Adrenal gland (tissue), 12 donors: ENCODE data around the gene ARMH1. TPM values are rescaled to one million over a fixed set of nuclear protein-coding genes. Genes with fewer than 3 reads are reported as not detected.
"Not testable (repeated sequence)": the region's sequence is repeated elsewhere in the genome, so short reads cannot be mapped to it uniquely, and the experiment has no call there.

ENCODE experiments used
- DNase-seq, 7 donors: peaks; one replicate each; pipeline ENCODE4 v3.0.0-alpha.2; 2019 to 2020
- H3K27ac ChIP-seq, 5 donors: fragments of 200-600 bp; sonication (generic) in 4 of 5; 1 replicate in 3 of 5; 2 replicates in 2 of 5; pipeline versions ENCODE4 v1.5.1 to v1.8.0; 2016 to 2020; ENCODE audit warnings: mild to moderate bottlenecking in 1 of 5
- H3K27me3 ChIP-seq: fragments of 200-600 bp; 2 replicates; pipeline ENCODE4 v1.8.0; 2021
- H3K36me3 ChIP-seq, 2 donors: fragments of 200-600 bp; replicated peaks in 1 of 2; 1 replicate in 1 of 2; 2 replicates in 1 of 2; pipeline versions ENCODE4 v1.5.1 to v1.8.0; 2018 to 2022
- H3K4me1 ChIP-seq, 2 donors: fragments of 200-600 bp; replicated peaks in 1 of 2; 1 replicate in 1 of 2; 2 replicates in 1 of 2; pipeline versions ENCODE4 v1.5.1 to v1.8.0; 2018 to 2021
- H3K4me3 ChIP-seq, 4 donors: fragments of 200-600 bp; sonication (generic) in 3 of 4; one replicate each; pipeline ENCODE4 v1.5.1; 2016 to 2018
- H3K9me3 ChIP-seq, 3 donors: fragments of 200-600 bp; sonication (generic) in 1 of 3; replicated peaks in 1 of 3; 1 replicate in 2 of 3; 2 replicates in 1 of 3; pipeline versions ENCODE4 v1.5.1 to v1.8.0; 2016 to 2021
- CTCF ChIP-seq, 6 experiments: fragments of 450-650 bp in 4 of 6; fragments of 200-600 bp in 2 of 6; sonication (generic) in 1 of 6; IDR thresholded peaks; 1 replicate in 5 of 6; 2 replicates in 1 of 6; pipeline versions ENCODE4 v1.5.1 to v1.8.0; 2016 to 2021; ENCODE audit warnings: antibody characterized with exemption in 6 of 6, mild to moderate bottlenecking in 2 of 6, moderate library complexity in 1 of 6
- POLR2A ChIP-seq, 2 donors: fragments of 450-650 bp; IDR thresholded peaks; one replicate each; pipeline ENCODE4 v1.6.1; 2017; ENCODE audit warnings: antibody characterized with exemption in 2 of 2, mild to moderate bottlenecking in 2 of 2, moderate library complexity in 1 of 2
- WGBS, 4 donors: extraction: QIAGEN DNeasy Blood & Tissue Kit in 2 of 4; methylation state at CpG; one replicate each; pipeline versions ENCODE4 v1.1.5 to v1.1.7; 2013 to 2017; 5-methylcytosine and 5-hydroxymethylcytosine counted together
- intact Hi-C, 2 donors: fragments of 100-400 bp; cut with DNase I; formaldehyde crosslinking; loops; one replicate each; pipeline versions ENCODE4 v1.14.1 to v1.15.0; 2022 to 2023
- polyA plus RNA-seq, 3 donors: library from polyadenylated mRNA; stranded (reverse); fragments of 200-250 nt in 2 of 3; fragments of 350-450 nt in 1 of 3; fragmentation: Illumina TruSeq in 1 of 3; extraction: RNeasy Lipid Tissue Mini Kit (QIAGEN cat#74804) in 1 of 3; gene quantifications; one replicate each; pipeline ENCODE4 v1.2.3, GENCODE V29; 2013 to 2014
- total RNA-seq, 9 donors: library from RNA; depleted of rRNA in 4 of 9; stranded (reverse); fragments of >200 nt in 4 of 9; fragments of 120-200 nt in 1 of 9; fragmentation: NEBNext Ultra II Directional in 1 of 9; extraction: Animal tissue kit (Norgen Biotek cat#: 25700) in 1 of 9; gene quantifications; one replicate each; pipeline versions ENCODE4 v1.1.0 to v1.2.4, GENCODE V29; 2013 to 2023
- donor health status: healthy with polysubstance abuse.
- donor health status: Bipolar disorder and iron deficiency.
- donor health status: DM: yes; HTN: yes; CAD: no.
- donor health status: DM: no; HTN: no; CAD: no.
- donor health status: DM: no; HTN: no; CAD: no.
- donor health status: DM: yes; HTN: yes; CAD: no.

The ARMH1 gene
- total and polyA plus RNA-seq, 12 donors: 0.18 to 76.0 (median 4.3) TPM

- TF ChIP-seq CTCF (IDR thresholded peaks at IDR 0.05) (no peak), POLR2A (IDR thresholded peaks at IDR 0.05) (no peak)
- H3K27ac ChIP-seq: no peak overlapping the region
- no peak for DNase-seq
- intact Hi-C loops: loop anchor here in 1 of 2 donors (10.0 kb wide), 1 partner anchor 49 kb away; the partner anchor contains the start of gene BEST4
- no peaks in the 10 kb centered on the region for H3K36me3 ChIP-seq
- H3K4me1 ChIP-seq: peaks cover 6 to 13% of the 10 kb centered on the region in 2 donors
- H3K27me3 ChIP-seq: no peaks in the 10 kb centered on the region
- no peaks in the 10 kb centered on the region for H3K9me3 ChIP-seq
- 92 to 100% (median 97%) methylated on average over 1 of the region's 1 CpG for WGBS, 4 donors
- H3K4me3 ChIP-seq: no peak overlapping the region
Observed at GRCh38 chr1:44735992-44736391, 61.5 kb downstream of the ARMH1 start.

GRCh38 chr1:44738953-44739306 is 64.4 kb downstream of the ARMH1 start:
- intact Hi-C loops: loop anchor here in 1 of 2 donors (10.0 kb wide), 1 partner anchor 46 kb away; the partner anchor contains the start of gene BEST4
- Histone ChIP-seq H3K27ac (peak overlapping the region in 4 of 5 donors; percentile 61 to 92 (median 89)), H3K4me3 (peak overlapping the region in 2 of 4 donors; percentile 33 to 69), H3K4me1 (peaks cover 6 to 11% of the 10 kb centered on the region in 2 donors)
- H3K27me3 ChIP-seq, DNase-seq, H3K36me3 ChIP-seq, H3K9me3 ChIP-seq: not testable (repeated sequence)
- WGBS, 4 donors: 67 to 91% (median 83%) methylated on average over 1 of the region's 1 CpG

GRCh38 chr1:44739307-44740178 is 65.0 kb downstream of the ARMH1 start, which contains the start of gene KIF2C:
Gene KIF2C (plus strand): TSS chr1:44739837. CDS start chr1:44739933, 96 bp downstream.
- H3K27me3 ChIP-seq: no peaks in the 10 kb centered on the region
- no peaks in the 10 kb centered on the region for H3K9me3 ChIP-seq
- H3K4me1 ChIP-seq: peaks cover 6 to 11% of the 10 kb centered on the region in 2 donors
- no peaks in the 10 kb centered on the region for H3K36me3 ChIP-seq
- TF ChIP-seq CTCF (IDR thresholded peaks at IDR 0.05) (peak in 1 of 6 experiments; percentile 19), POLR2A (IDR thresholded peaks at IDR 0.05) (peak in 1 of 2 donors; percentile 74)
- H3K4me3 ChIP-seq: peak within 1 kb of the TSS in 3 of 4 donors; percentile 1 to 69 (median 33)
- peak within 1 kb of the TSS in 4 of 5 donors; percentile 61 to 92 (median 89) for H3K27ac ChIP-seq
- intact Hi-C loops: loop anchor here (5.0 to 10.0 kb wide), 2 partner anchors 38 to 45 kb away; partner anchors contain the start of genes BEST4 (in 1 of the 2) and RPS8 (in 1 of the 2)
- 1% methylated on average over 17 to 57 of the region's 57 CpGs for WGBS, 4 donors
- DNase-seq: peak; percentile 95 to 98 (median 97)

- intact Hi-C loops: loop anchor here in 1 of 2 donors (5.0 kb wide), 1 partner anchor 37 kb away; the partner anchor contains the start of gene RPS8
- Histone ChIP-seq H3K27me3 (no peaks in the 10 kb centered on the region), H3K9me3 (no peaks in the 10 kb centered on the region), H3K4me1 (peaks cover 6 to 11% of the 10 kb centered on the region in 2 donors), H3K4me3 (peak overlapping the region in 1 of 4 donors; percentile 69), H3K36me3 (no peaks in the 10 kb centered on the region), H3K27ac (peak overlapping the region in 1 of 5 donors; percentile 92)
- no peak for DNase-seq
- 2 to 8% (median 3%) methylated on average over 14 of the region's 14 CpGs for WGBS, 4 donors
- TF ChIP-seq CTCF (IDR thresholded peaks at IDR 0.05) (no peak), POLR2A (IDR thresholded peaks at IDR 0.05) (no peak)
Observed at GRCh38 chr1:44740179-44740617, 65.7 kb downstream of the ARMH1 start.
